SU-DHL-6 (cell line): ENCODE data around the gene COG6.

Source experiments
- H2AFZ ChIP-seq: fragments of 200-600 bp; sonication (generic); 2 replicates; pipeline ENCODE4 v1.6.1; 2014; ENCODE audit warnings: low read depth, mild to moderate bottlenecking, moderate library complexity, mixed read lengths, antibody characterized with exemption, low read length; ENCODE audit not compliant: severe bottlenecking
- H3F3A ChIP-seq: fragments of 200-600 bp; shearing (Covaris generic); 2 replicates; pipeline ENCODE4 v1.6.0; 2016; ENCODE audit warnings: antibody characterized with exemption, mild to moderate bottlenecking; ENCODE audit not compliant: insufficient read depth
- H3K27ac ChIP-seq: fragments of 200-600 bp; sonication (generic); 2 replicates; pipeline ENCODE4 v1.5.1; 2016; ENCODE audit warnings: low read depth, mild to moderate bottlenecking, low read length, moderate library complexity, mixed read lengths
- H3K27me3 ChIP-seq: fragments of 200-600 bp; sonication (generic), shearing (Covaris generic); 2 replicates; pipeline ENCODE4 v1.6.0; 2014; ENCODE audit warnings: mild to moderate bottlenecking, low read length
- H3K36me3 ChIP-seq: fragments of 200-600 bp; sonication (generic); 2 replicates; pipeline ENCODE4 v1.6.1; 2014; ENCODE audit warnings: mild to moderate bottlenecking, low read length, mixed read lengths
- H3K4me2 ChIP-seq: fragments of 300-600, 200-600 bp; shearing (Covaris generic), sonication (generic); 2 replicates; pipeline ENCODE4 v1.6.0; 2014; ENCODE audit warnings: low read length, low read depth, mild to moderate bottlenecking; ENCODE audit not compliant: poor library complexity, severe bottlenecking
- H3K4me3 ChIP-seq: fragments of 200-600 bp; sonication (generic); 2 replicates; pipeline ENCODE4 v1.5.1; 2014; ENCODE audit warnings: antibody characterized with exemption, low read length, mild to moderate bottlenecking, mixed read lengths; ENCODE audit not compliant: insufficient read depth, poor library complexity, severe bottlenecking
- H3K79me2 ChIP-seq: fragments of 200-600 bp; sonication (generic); 2 replicates; pipeline ENCODE4 v1.6.1; 2014; ENCODE audit warnings: mild to moderate bottlenecking, low read length, moderate library complexity; ENCODE audit not compliant: insufficient read depth
- H3K9ac ChIP-seq: fragments of 200-600 bp; sonication (generic); 2 replicates; pipeline ENCODE4 v1.7.0; 2014; ENCODE audit warnings: mild to moderate bottlenecking, low read length
- H3K9me2 ChIP-seq: fragments of 200-600 bp; sonication (generic); replicated peaks from 2 replicates; pipeline ENCODE4 v1.6.1; 2014; ENCODE audit warnings: low read length; ENCODE audit not compliant: insufficient read depth
- H3K9me3 ChIP-seq: fragments of 200-600 bp; sonication (generic); 2 replicates; pipeline ENCODE4 v1.6.1; 2014; ENCODE audit warnings: low read length, mixed read lengths; ENCODE audit not compliant: insufficient read depth
- H4K20me1 ChIP-seq: fragments of 200-600 bp; sonication (generic); 2 replicates; pipeline ENCODE4 v1.6.1; 2014; ENCODE audit warnings: low read depth, mild to moderate bottlenecking, antibody characterized with exemption, low read length, moderate library complexity, mixed read lengths
- CTCF ChIP-seq: fragments of 200-600 bp; sonication (generic); IDR thresholded peaks from one replicate; pipeline ENCODE4 v1.5.1; 2017; ENCODE audit warnings: antibody characterized with exemption, mild to moderate bottlenecking, low read length, moderate library complexity; ENCODE audit not compliant: insufficient read depth, poor library complexity, severe bottlenecking
- EZH2phosphoT487 ChIP-seq: fragments of 200-600 bp; sonication (generic), shearing (Covaris generic); conservative IDR thresholded peaks from 2 replicates; pipeline ENCODE4 v1.6.1; 2018; ENCODE audit warnings: mild to moderate bottlenecking, antibody characterized with exemption, low read length, moderate library complexity, mixed read lengths

The COG6 gene

GRCh38 chr13:39729156-39729555 is 73.7 kb downstream of the COG6 start:
- H3K79me2 ChIP-seq: no peaks in the 10 kb centered on the region
- no peak overlapping the region for H3K4me2 ChIP-seq
- no peak overlapping the region for H2AFZ ChIP-seq
- H3K27me3 ChIP-seq: no peaks in the 10 kb centered on the region
- no peak overlapping the region for H3K4me3 ChIP-seq
- no peak overlapping the region for H3K9ac ChIP-seq
- H3K9me2 ChIP-seq: no peaks in the 10 kb centered on the region
- H3F3A ChIP-seq: no peaks in the 10 kb centered on the region; the same call in 1 of the 2 replicates
- TF ChIP-seq EZH2phosphoT487 (no peak), CTCF (no peak)
- no peak overlapping the region for H3K27ac ChIP-seq
- peaks cover 17% of the 10 kb centered on the region; the same call in 1 of the 2 replicates for H3K36me3 ChIP-seq
- no peaks in the 10 kb centered on the region for H3K9me3 ChIP-seq
- H4K20me1 ChIP-seq: no peaks in the 10 kb centered on the region

- no peak overlapping the region for H3K4me3 ChIP-seq
- H3K79me2 ChIP-seq: no peaks in the 10 kb centered on the region
- H3K27ac ChIP-seq: peak overlapping the region; percentile 56; the same call in 1 of the 2 replicates
- peak overlapping the region; percentile 46 for H3K4me2 ChIP-seq
- no peaks in the 10 kb centered on the region for H3K9me3 ChIP-seq
- TF ChIP-seq EZH2phosphoT487 (no peak), CTCF (no peak)
- no peak overlapping the region for H3K9ac ChIP-seq
- H4K20me1 ChIP-seq: no peaks in the 10 kb centered on the region
- H3K36me3 ChIP-seq: peaks cover 2% of the 10 kb centered on the region; the same call in 1 of the 2 replicates
- no peak overlapping the region for H2AFZ ChIP-seq
- no peaks in the 10 kb centered on the region for H3K9me2 ChIP-seq
- no peaks in the 10 kb centered on the region for H3K27me3 ChIP-seq
- H3F3A ChIP-seq: no peaks in the 10 kb centered on the region
These were observed 79.5 kb downstream of the COG6 start for GRCh38 chr13:39734952-39735351.

GRCh38 chr13:39737047-39737446 is 81.6 kb downstream of the COG6 start:
- Histone ChIP-seq H4K20me1 (no peaks in the 10 kb centered on the region), H2AFZ (no peak overlapping the region), H3K27ac (no peak overlapping the region), H3K36me3 (peaks cover 6% of the 10 kb centered on the region), H3K4me2 (no peak overlapping the region), H3K27me3 (no peaks in the 10 kb centered on the region), H3K4me3 (no peak overlapping the region), H3F3A (no peaks in the 10 kb centered on the region), H3K79me2 (no peaks in the 10 kb centered on the region), H3K9ac (no peak overlapping the region), H3K9me2 (no peaks in the 10 kb centered on the region), H3K9me3 (no peaks in the 10 kb centered on the region)
- TF ChIP-seq CTCF: no peak
- no peak for TF ChIP-seq EZH2phosphoT487
